Measurements from ENCODE around the gene ALG1.
"Not testable (repeated sequence)": the region's sequence is repeated elsewhere in the genome, so short reads cannot be mapped to it uniquely, and the experiment has no call there.

DNA sequence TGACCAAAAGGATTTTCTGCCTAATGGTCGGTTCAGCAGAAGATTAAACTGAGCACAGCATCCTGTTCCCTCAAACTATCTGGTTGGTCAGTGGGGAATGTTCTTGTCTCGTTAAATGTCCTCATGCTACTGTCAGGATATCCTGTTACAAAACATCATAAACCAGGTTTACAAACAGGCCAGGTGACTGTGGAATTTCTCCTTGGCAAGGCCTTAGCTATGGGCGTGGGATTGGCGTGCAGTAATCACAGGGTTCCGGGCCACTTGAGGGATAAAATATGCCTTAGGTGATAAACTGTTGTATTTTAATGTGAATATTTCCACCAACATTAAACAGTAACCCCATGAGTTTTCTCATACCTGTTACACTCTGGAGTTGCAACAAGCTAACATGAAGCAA, 33.4 kb downstream of the ALG1 start:
- TF ChIP-seq TAF1 (IDR thresholded peaks at IDR 0.05; ENCODE audit: borderline replicate concordance, low read depth, low read length); POLR2AphosphoS5 (IDR thresholded peaks at IDR 0.05; ENCODE audit: low read depth, low read length); POLR2A (IDR thresholded peaks at IDR 0.05; ENCODE audit: low read depth, low read length): not testable (repeated sequence)
